ENCODE data around the gene PGM1.

Gene PGM1

DNA sequence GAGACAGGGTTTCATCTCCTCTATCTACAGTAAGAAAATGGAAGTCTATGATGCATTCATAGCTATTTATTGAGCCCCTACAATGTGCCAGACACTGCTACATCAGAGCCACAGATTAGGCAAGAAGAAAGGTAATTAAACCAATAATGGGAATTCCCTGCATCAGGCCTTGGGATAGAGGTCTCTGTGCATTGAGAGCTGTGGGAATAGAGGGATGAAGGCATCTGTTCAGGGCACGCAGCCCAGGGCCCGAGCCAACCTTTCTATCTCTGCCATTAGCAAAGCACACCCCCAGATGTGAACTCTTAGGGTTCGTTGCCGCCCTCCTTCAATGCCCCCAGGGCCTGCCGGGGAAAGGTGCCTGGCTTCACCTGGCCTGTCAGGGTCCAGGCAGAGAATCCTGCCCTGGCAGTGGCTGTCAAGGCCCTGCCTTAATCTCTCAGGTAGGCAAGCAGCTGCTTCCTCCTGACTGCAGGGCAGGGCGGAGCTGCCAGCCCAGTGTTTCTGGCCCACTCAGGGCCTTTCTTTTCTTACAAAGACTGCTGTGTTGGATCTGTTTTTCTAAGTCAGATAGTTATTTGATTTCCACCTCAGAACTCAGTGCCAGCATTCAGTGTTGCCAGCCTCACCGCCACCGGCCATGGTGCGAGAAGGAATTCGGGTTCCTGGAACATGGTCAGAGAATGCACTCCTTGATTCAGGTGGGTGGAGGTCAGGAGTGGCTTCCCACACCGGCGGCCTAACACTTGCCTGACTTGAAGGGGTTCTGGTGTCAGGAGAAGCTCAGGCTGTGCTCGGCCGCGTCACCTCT lies 76.1 kb downstream of the PGM1 start:
- DNase-seq: no peak

GRCh38 chr1:63670164-63670563 lies 77.0 kb downstream of the PGM1 start:
- DNase-seq: no peak

GRCh38 chr1:63671514-63671913 lies 78.3 kb downstream of the PGM1 start:
- DNase-seq: no peak

- DNase-seq: peak; percentile 83
Observed at GRCh38 chr1:63674238-63674864, 81.1 kb downstream of the PGM1 start.

- DNase-seq: no peak
Observed at GRCh38 chr1:63674865-63675419, 81.7 kb downstream of the PGM1 start.

DNA sequence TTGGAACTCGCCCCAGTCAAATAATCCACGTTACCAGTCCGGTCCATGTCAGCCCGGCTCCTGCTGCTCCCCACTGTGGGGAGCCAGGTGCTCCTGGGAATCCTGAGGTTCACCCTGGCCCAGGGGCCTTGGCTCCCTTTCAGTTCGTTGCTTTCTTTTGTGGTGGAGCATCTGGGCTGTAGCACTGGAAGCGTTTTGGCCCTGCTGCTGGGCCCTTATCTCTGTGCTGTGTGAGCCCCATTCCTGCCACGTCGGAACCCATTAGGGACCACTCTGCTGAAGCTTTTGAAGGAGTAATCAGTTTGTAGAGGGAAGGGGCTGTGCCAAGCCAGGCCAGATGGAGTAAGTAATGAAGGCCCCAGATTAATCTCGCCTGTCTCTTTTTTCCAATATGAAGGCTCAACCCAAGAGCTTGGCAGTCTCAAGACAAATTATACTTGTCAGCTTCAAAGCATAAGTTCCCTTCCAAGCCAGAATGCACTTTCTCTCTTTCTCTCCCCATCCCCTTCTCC lies 82.3 kb downstream of the PGM1 start:
- DNase-seq: no peak

- DNase-seq: no peak
Observed at GRCh38 chr1:63677497-63677896, 84.3 kb downstream of the PGM1 start.

GRCh38 chr1:63678200-63678599 lies 85.0 kb downstream of the PGM1 start:
- DNase-seq: no peak

DNA sequence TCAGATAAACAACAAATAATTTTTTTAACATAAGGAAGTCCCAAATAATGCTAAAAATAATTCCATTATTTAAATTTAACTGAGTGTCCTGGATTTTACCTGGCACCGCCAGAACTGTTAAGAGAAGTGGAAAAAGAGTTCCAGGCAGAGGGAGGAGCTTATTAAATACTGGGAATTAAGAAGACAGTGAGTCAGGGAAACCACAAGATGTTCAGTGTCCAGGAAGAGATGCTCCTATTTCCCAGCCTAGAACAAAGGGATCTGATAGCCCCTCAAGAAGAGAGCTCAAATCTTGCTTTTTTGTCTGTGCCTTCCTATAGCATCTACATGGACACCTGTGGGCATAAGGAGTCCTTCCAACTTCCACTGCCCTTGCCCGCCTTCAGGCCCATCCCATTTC lies 85.9 kb downstream of the PGM1 start:
- peak; percentile 55 for DNase-seq

DNA sequence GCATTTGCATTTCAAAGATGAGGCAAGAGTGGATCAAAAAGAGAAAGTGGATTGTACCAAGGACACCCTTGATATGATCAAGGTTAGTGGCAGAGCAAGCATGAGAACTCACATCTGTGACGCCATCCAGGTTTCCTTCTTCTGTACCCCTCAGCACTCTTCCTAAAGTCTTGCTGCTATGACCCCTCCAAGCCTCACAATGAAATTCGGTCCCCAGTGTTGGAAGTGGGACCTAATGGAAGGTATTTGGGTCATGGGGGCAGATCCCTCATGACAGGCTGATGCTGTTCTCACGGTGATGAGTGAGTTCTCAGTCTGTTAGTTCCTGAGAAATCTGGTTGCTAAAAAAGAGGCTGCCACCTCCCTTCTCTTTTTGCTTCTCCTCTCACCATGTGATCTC lies 86.4 kb downstream of the PGM1 start:
- no peak for DNase-seq

GRCh38 chr1:63682936-63683335 lies 89.7 kb downstream of the PGM1 start:
- no peak for DNase-seq

DNA sequence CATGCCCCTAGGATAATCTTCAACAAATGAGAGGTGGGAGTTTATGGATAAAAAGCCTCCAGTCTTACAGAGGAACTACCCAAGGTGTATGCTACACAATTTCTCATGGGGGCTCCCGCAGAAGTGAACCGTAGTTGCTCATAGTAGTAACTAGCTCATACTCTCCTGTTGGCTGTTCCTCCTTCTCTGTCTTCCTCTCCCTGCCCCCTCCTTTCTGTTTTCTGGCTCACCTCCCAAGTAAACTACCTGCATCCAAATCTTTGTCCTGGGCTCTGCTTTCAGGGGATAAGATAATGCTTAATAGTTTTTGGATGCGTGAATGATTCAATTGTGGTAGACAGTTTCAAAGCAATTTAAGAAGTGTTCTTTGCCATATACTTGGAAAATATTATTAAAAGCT lies 90.5 kb downstream of the PGM1 start:
- DNase-seq: no peak

DNA sequence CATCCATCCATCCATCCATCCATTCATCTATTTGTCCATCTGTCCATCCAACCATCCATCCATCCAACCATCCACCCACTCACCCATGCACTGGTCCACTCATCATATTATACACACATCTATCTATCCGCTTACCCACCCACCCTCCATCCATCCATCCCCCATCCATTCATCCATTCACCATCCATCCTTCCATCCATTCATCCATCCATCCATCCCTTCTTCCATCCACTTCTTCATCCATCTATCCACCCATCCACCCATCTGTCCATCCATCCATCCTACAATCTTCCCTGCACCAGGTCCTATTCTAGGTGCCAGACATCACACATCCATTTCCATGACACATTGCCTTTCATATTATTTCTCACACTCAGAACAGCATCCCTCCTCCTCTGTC lies 93.5 kb downstream of the PGM1 start:
- DNase-seq: no peak

- DNase-seq: peak; percentile 72
Observed at GRCh38 chr1:63688302-63688890, 95.2 kb downstream of the PGM1 start.

DNA sequence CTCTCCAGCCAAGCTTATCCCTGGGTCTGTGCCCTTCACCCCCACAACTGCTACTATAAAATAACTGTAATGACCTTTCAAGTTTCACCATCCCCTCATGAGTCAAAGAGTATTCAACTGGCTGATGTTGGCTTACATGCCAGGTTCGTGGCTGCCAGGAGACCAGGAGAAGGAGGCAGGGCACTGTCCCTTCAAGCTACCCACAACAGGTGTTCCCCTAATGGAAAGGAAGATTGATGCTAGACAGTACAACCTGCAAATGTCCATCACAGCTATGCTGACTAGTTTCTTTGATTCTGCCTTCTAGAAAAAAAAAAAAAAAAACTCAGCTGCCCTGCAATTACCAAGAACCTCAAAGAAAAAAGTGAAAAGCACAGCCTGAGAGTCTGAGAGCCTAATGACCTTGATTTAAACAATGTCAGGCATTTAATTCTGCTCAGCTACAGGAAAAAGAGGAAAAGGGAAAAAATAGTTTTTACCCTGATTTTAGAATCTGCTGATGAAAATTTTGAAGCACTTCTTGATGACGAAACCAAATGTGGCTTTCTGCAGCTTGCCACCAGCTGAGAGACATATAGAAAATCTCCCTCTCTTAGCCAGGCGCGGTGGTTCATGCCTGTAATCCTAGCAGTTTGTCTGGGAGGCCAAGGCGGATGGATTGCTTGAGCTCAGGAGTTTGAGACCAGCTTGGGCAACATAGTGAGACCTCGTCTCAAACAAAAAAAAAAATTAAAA lies 97.9 kb downstream of the PGM1 start:
- DNase-seq: peak; percentile 28

DNA sequence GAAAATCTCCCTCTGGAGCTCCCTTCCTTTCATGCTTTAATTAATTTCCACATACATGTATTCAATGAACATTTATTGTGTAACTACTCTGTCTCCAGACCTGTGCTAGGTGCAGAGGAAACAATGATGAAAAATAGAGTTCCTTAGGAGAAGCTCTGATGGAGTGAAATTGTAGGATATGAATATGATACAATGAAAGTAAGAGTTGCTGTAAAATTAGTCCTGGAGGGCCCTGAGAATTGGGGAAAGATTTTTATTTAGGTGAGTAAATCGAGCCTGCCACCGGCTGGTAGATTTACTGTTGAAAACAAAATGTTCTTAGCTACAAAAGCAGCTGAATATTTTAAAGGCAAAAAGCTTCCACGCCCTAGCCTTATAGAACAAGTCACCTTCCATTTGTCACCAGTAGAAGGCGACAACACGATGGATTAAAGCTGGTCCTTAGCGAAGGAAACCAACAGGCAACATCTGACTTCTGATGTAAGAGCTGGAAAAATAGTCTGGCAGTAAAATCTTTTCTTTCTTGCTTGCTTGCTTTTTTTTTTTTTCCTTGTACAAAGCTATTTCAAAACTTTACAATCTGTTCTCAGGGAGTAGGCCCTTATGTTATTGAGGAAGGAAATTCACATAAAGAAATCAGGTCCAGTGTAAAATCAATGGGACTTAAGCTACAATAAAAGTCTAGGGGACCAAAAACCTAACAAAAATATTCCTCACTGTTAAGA lies 98.7 kb downstream of the PGM1 start:
- DNase-seq: peak; percentile 88

GRCh38 chr1:63693944-63694571 lies 100.8 kb downstream of the PGM1 start:
- DNase-seq: peak; percentile 23

- no peak for DNase-seq
Observed at GRCh38 chr1:63698001-63698838, 105.0 kb downstream of the PGM1 start.

DNA sequence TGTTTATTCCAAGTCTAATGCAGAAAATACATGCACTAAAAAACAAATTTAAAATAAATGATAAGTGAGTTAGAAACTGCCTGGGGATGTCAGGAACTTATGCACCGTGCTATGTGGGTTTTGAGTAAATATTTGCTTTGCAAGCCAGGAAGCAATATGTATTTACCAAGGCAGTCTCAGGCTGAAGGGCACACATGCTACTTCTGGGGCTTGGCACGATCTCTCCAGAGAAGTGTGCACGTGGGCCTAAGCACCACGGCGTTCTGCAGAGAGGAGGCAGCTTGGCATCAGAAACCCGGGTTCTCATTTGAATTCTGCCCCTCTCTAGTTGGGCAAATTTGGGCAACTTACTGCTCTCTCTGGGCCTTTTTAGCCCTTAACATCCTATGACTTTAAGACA lies 108.0 kb downstream of the PGM1 start:
- no peak for DNase-seq

- DNase-seq: no peak
Observed at GRCh38 chr1:63703701-63704107, 110.5 kb downstream of the PGM1 start.

DNA sequence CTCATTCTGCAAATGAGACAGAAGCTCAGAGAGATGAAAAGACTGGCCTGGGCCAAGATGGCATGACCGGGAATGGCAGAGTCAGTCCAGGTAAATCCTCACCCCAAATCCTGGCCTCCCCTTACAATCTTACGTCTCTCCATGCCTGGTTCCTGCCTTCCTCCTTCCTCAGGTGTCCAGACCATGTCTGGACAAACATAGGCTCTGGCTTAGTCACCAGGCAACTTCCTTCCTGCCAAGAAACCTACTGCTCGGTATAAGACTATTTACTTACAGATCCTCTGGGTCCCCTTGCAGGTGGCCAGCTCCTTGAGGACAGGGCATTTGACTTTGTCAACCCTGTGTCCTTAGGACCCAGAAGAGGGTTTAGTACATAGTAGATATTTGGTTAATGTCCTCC lies 111.2 kb downstream of the PGM1 start:
- no peak for DNase-seq
